Nucleus accumbens (tissue), 56 donors: ENCODE results near the gene SMIM41.
"Not testable (repeated sequence)": the region's sequence is repeated elsewhere in the genome, so short reads cannot be mapped to it uniquely, and the experiment has no call there.

Source experiments
- DNase-seq, 56 donors: peaks; one replicate each; lab custom pipeline; 2025; lab: John Stamatoyannopoulos, UW

The SMIM41 gene

DNA sequence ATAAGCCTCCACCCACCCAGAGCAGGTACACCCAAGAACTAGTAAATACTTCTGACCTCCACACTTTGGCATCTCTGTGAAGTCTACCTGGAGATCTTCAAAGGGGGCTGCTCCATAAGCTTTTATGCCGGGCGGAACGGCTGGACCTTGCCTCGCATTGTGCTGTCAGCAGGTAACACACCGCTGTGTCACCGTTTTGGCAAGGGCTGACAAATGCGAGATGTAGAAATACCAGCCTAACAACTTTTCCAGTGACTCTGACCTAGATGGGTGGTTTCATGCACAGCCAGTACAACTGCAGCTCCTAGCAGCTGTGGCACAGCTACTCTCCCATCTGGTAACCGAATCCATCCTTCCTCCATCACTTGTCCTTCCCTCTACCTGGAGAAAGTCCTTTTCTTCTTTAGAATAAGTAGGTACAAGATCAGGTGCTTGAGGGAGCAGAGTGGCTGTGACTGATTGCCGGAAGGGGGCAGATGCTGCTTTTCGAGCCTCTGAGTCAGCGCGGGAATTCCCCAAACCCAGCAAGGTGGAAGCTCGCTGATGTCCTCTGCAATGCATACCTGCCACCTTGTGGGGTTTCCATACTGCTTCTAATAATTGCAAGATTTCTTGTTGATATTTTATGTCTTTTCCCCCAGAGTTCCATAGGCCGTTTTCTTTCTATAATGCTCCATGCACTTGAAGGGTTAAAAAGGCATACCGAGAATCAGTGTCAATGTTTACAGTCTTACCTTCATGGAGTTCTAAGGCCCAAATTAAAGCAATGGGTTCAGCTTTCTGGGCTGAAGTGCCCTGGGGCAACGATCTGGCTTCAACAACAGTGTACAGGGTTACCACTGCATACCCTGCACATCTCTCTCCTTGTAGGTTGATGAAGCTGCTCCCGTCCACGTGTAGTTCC, 37.0 kb downstream of the SMIM41 start:
- DNase-seq: not testable (repeated sequence)

GRCh38 chr12:52117806-52118475, 38.4 kb downstream of the SMIM41 start:
- DNase-seq: not testable (repeated sequence)

- no peak for DNase-seq
Observed at GRCh38 chr12:52119398-52120254, 40.1 kb downstream of the SMIM41 start.

DNA sequence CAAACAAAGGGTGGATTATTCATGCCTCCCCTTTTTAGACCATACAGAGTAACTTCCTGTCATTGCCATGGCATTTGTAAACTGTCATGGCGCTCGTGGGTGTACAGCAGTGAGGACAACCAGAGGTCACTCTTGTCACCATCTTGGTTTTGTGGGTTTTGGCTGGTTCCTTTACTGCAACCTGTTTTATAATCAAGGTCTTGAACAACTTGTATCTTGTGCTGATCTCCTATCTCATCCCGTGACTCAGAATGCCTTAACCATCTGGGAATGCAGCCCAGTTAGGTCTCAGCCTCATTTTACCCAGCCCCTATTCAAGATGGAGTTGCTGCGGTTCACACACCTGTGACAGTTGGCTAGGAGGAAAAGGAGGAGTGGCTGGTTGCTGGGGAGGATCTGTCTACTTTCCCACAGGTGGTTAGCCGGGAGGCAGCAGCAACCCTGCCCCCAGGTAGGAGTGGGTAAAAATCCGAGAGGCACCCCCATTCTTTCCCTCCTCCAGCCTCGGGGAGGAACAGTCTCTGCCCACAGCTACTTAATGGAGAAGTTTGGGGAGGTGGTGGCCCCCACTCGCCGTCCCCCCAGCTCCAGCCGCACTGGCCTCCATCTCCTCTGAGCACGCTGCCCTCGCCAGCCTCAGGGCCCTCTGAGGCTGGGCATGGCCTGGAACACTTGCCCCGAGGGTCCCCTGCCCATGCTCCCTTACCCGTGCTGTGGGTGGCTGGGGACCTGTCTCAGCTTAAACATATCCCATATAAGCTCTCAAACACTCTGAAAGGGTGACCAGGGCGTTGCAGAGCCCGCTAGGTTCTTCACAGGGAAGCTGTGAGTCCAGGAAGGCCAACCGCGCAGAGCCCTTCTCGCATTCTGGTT, 41.7 kb downstream of the SMIM41 start:
- no peak for DNase-seq

GRCh38 chr12:52121824-52122539, 42.5 kb downstream of the SMIM41 start:
- DNase-seq: peak in 30 of 56 donors; percentile 2 to 71 (median 22)

DNA sequence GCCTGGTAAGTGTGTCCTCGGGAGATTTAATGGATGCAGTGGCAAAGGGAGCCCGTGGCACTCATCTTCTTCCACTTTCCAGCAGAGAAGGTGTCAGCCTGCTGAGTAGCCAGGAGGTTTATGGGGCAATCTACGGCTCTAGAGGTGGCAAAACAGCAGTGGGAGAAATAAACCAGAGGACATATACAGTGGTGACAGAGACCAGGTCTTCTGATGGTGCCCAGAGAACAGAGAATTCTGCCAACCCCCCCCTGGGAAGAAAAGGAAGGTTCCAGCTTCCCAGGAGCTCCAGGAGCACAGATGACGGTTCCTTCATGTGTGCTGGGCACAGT, 43.0 kb downstream of the SMIM41 start:
- no peak for DNase-seq

DNA sequence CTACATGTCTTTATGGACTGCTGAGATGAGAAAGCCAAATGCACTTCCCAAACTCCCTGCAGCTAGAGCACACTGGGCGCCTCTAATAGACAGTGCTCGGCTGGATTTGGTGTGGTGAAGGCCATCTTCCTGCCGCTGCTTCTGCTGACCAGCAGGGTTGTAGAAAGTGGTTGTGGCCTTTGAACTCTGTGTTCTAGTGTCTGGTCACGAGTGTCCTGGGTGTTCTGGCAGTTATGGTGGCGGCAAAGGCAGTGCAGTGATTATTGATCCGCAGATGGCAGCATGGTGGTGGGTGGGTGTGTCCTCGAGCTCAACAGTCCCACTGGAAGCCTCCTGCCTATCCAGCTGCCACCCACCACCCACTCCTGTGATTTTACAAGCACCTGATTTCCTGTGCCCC, 43.4 kb downstream of the SMIM41 start:
- DNase-seq: no peak

DNA sequence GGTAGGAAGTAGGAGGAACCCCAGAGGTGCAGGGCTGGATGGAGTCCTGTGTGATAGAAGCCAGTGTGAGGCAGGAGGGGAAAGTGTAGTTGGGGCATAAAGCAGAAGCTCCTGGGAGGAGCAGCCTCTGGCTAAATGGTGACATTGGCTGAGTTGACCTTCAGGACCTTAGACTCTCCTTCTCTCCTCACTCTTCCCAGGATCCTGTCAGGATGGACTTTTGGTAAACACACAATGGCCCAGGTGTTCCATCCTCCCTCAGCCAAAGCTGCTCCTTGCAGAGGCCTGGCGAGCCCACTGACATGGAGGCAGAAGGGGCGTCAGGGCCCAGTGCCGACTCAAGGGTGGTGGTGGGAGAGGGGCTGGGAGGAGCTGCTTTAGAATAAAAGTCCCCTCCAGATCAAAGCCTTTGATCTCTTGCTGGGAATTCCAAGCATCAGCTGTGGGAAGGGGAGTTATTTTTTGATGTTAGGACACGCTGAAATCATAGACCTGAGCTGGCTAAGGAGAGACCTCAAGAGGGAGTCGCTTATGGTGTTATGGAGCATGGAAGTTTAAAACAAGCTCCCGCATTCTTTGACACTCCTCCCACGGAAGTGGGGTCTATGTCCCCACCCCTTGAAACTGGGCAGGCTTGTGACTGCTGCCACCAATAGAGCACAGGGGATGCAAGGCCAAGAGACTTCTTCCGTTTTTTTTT, 44.1 kb downstream of the SMIM41 start:
- DNase-seq: no peak

DNA sequence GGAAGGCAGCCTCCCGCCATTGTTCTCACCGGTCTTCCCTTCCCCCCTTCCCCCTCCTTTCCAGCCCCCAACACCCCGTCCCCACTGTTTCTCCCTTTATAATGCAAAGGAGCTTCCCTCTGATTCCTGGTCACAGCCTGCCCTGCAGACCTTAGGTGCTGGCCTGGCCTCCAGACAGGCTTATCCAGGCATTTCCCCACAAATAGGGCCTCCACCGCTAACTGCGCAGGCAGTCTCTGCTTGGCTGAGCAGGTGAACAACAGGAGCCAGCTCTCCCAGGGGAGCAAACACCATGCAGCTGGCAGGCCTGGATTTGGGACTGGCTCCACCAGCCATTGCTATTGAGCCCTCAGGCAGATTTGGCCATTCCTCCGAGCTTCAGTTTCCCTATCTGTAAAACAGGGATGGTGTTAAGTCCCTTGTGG, 46.0 kb downstream of the SMIM41 start:
- DNase-seq: no peak

DNA sequence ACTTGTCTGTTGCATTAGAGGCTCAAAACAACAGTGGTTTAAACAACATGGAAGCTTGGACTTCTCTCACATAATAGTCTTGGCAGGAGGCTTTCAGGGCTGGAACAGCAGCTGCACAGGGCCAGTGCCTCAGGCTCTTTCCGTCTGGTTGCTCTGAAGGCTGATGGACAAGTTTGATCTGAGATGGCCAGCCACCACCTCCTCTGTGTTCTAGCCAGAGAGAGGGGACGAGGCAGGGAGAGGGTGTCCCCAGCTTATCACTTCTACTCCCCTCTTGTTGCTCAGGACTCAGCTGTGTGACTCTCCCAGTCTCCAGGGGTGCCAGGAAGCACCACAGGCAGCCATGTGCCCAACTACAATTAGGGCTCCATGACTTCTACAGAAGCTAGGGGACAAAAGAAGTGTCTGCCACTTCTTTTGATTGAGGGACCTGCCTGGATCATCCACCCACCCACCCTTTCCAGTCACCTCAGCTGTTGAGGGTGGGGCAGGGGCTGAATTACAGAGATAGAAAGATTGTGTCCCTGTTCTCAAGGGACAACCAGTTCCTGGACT, 46.6 kb downstream of the SMIM41 start:
- no peak for DNase-seq

- no peak for DNase-seq
Observed at GRCh38 chr12:52126605-52127578, 47.4 kb downstream of the SMIM41 start.

- no peak for DNase-seq
Observed at GRCh38 chr12:52127683-52128450, 48.4 kb downstream of the SMIM41 start.

DNA sequence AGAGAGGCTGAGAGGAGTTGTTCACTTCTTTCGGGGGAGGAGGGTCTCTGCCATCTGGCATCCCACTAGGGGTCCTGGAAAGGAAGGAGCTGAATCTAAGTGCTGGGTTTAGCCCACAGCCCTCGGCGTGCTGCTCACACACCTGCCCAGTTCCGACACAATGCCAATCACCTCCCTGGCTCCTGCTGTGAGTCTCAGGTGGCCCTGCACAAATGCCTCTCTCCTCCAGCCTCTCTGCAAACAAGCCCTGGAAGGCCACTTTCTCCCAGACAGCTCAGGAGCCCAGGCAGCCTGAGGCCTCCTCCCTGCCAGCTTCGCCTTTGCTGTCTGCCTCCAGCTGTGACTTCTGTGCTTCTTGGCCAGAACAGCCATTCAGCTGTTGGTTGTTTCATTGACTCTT, 51.2 kb downstream of the SMIM41 start:
- no peak for DNase-seq

DNA sequence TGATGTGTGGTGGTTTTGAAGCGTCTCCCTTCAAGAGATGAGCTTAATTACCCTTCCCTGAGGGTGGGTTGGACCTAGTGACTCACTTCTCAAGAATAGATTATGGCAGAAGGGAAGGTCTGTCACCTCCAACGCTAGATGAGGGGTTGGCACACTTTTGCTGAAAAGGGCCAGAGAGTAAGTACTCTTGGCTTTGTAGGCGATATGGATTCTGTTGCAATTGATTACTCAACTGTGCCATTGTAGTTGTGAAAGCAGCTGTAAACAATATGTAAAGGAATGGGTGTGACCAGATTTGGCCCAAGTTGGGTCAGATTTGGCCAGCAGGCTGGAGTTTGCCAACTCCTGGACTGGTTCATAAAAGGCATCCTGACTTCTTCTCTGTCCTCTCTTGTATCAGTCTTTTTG, 53.3 kb downstream of the SMIM41 start:
- DNase-seq: peak in 9 of 56 donors; percentile 9 to 51 (median 24)

DNA sequence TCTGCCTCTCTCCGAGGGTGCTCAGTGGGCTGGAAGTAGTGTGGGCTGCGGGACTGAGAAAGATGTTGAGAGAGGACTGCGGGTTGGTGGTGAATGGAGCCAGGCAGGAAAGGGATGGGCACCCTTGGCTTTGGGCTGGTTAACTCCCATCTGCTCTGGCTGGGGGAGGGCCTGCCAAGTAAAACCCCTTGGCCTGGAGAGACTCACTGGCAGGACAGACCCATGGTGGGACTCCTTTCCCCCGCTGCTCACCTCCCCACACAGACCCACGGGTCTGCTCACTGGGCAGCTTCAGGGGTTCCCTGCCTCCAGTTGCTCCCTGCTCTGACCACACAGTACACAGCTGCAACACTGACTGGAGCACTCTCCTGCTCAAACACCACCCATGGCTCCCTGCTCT, 58.2 kb downstream of the SMIM41 start:
- no peak for DNase-seq

- no peak for DNase-seq
Observed at GRCh38 chr12:52139147-52139546, 59.6 kb downstream of the SMIM41 start.
